ENCODE results near the gene FANCD2.

- no peak for TF ChIP-seq EZH2phosphoT487 (IDR thresholded peaks at IDR 0.05; ENCODE audit: borderline replicate concordance, low read length)
- no peak for TF ChIP-seq CTCF (IDR thresholded peaks at IDR 0.05; ENCODE audit: low read depth, low read length, poor library complexity, severe bottlenecking)
These were observed 14.1 kb upstream of the FANCD2 start for GRCh38 chr3:10012106-10012505.
